DOHH2 (cell line): Measurements from ENCODE around the gene FAM78A.

Source experiments
- H3F3A ChIP-seq: fragments of 200-600 bp; sonication (generic), shearing (Covaris generic); 2 replicates; pipeline ENCODE4 v1.6.0; 2016; ENCODE audit warnings: antibody characterized with exemption, mild to moderate bottlenecking; ENCODE audit not compliant: control insufficient read depth, insufficient read depth
- H3K27ac ChIP-seq: fragments of 200-600 bp; sonication (generic); 2 replicates; pipeline ENCODE4 v1.5.1; 2014; ENCODE audit warnings: low read depth, mild to moderate bottlenecking, low read length, moderate library complexity
- H3K27me3 ChIP-seq: fragments of 200-600 bp; sonication (generic); 2 replicates; pipeline ENCODE4 v1.6.1; 2014; ENCODE audit warnings: mild to moderate bottlenecking, low read length, mixed read lengths; ENCODE audit not compliant: control insufficient read depth
- H3K36me3 ChIP-seq: fragments of 200-600 bp; sonication (generic); 2 replicates; pipeline ENCODE4 v1.6.1; 2014; ENCODE audit warnings: mild to moderate bottlenecking, low read length, moderate library complexity, mixed read lengths; ENCODE audit not compliant: control insufficient read depth
- H3K4me1 ChIP-seq: fragments of 200-600 bp; sonication (generic); 2 replicates; pipeline ENCODE4 v1.6.1; 2014; ENCODE audit warnings: mild to moderate bottlenecking, low read length, mixed read lengths; ENCODE audit not compliant: control insufficient read depth
- H3K4me2 ChIP-seq: fragments of 200-600 bp; sonication (generic); 2 replicates; pipeline ENCODE4 v1.6.0; 2014; ENCODE audit warnings: mild to moderate bottlenecking, low read length, moderate library complexity
- H3K4me3 ChIP-seq: fragments of 200-600 bp; sonication (generic); 2 replicates; pipeline ENCODE4 v1.5.1; 2014; ENCODE audit warnings: mild to moderate bottlenecking, low read length, mixed read lengths
- H3K79me2 ChIP-seq: fragments of 200-600 bp; sonication (generic); 2 replicates; pipeline ENCODE4 v1.6.1; 2014; ENCODE audit warnings: mild to moderate bottlenecking, low read length, mixed read lengths; ENCODE audit not compliant: control insufficient read depth
- H3K9me2 ChIP-seq: fragments of 200-600 bp; sonication (generic); replicated peaks from 2 replicates; pipeline ENCODE4 v1.6.1; 2014; ENCODE audit warnings: mild to moderate bottlenecking, low read length, mixed read lengths; ENCODE audit not compliant: control insufficient read depth
- H3K9me3 ChIP-seq: fragments of 200-600 bp; sonication (generic); 2 replicates; pipeline ENCODE4 v1.6.1; 2014; ENCODE audit warnings: antibody characterized with exemption, low read length, mixed read lengths; ENCODE audit not compliant: control insufficient read depth, insufficient read depth
- H4K20me1 ChIP-seq: fragments of 200-600 bp; sonication (generic); 2 replicates; pipeline ENCODE4 v1.6.0; 2014; ENCODE audit warnings: low read depth, mild to moderate bottlenecking, antibody characterized with exemption, low read length, moderate library complexity; ENCODE audit not compliant: control insufficient read depth, insufficient read depth
- EZH2phosphoT487 ChIP-seq: fragments of 200-600 bp; sonication (generic); IDR thresholded peaks from 2 replicates; pipeline ENCODE4 v1.6.1; 2017; ENCODE audit warnings: borderline replicate concordance, mild to moderate bottlenecking, antibody characterized with exemption, low read length, moderate library complexity, mixed read lengths
- TF ChIP-seq, protein P1 (sequence below): fragments of 200-600 bp; sonication (generic); IDR thresholded peaks from one replicate; pipeline ENCODE4 v1.5.1; 2014; ENCODE audit warnings: antibody characterized with exemption, mild to moderate bottlenecking, low read depth, low read length; ENCODE audit not compliant: poor library complexity, severe bottlenecking

The FAM78A gene

DNA sequence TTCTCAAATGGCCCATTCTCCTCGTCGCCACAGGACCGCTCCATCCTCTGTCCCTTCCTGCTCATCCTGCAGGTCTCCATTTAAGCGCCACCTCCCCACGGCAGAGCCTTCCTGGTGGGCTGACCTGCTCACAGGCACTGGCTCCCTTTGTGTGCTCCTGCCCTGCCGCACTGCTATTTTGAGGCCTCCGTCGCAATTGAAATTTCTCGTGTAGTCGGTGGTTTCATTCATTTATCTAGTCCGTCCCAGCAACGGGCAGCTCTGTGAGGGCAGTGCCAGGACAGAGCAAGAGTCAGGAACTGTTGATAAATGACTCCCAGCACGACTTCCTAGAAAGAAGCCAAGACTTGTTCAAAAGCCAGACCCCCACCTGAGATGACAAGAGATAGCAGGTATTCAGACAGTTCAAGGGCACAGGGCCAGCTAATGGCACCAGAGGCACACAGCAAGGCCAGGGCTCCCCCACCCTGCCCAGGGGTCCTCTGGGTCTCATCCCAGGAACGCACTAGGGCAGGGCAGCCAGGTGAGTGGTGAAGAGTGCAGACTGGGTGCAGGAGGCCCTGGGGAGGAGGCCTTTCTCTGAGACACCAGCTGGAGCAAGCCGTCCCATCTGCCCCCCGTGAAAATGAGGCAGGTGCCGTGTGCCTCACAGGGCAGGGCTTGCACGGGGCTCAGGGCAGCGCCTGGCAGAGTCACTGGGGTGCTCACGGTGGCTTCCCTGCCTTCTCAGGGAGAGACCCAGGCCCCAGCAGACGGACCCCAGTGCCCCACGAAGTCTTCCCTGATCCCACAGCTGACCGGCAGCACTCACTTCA, 36.9 kb downstream of the FAM78A start:
- Histone ChIP-seq H3K4me3 (no peak overlapping the region), H3K79me2 (no peaks in the 10 kb centered on the region), H4K20me1 (no peaks in the 10 kb centered on the region), H3K36me3 (peaks cover 5% of the 10 kb centered on the region; the same call in 1 of the 2 replicates), H3K4me1 (peaks cover 14% of the 10 kb centered on the region), H3K9me2 (no peaks in the 10 kb centered on the region), H3K4me2 (no peak overlapping the region), H3K9me3 (no peaks in the 10 kb centered on the region), H3F3A (no peaks in the 10 kb centered on the region), H3K27ac (no peak overlapping the region), H3K27me3 (no peaks in the 10 kb centered on the region)
- TF ChIP-seq EZH2phosphoT487: no peak
- TF ChIP-seq, protein P1, sequence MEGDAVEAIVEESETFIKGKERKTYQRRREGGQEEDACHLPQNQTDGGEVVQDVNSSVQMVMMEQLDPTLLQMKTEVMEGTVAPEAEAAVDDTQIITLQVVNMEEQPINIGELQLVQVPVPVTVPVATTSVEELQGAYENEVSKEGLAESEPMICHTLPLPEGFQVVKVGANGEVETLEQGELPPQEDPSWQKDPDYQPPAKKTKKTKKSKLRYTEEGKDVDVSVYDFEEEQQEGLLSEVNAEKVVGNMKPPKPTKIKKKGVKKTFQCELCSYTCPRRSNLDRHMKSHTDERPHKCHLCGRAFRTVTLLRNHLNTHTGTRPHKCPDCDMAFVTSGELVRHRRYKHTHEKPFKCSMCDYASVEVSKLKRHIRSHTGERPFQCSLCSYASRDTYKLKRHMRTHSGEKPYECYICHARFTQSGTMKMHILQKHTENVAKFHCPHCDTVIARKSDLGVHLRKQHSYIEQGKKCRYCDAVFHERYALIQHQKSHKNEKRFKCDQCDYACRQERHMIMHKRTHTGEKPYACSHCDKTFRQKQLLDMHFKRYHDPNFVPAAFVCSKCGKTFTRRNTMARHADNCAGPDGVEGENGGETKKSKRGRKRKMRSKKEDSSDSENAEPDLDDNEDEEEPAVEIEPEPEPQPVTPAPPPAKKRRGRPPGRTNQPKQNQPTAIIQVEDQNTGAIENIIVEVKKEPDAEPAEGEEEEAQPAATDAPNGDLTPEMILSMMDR: no peak

DNA sequence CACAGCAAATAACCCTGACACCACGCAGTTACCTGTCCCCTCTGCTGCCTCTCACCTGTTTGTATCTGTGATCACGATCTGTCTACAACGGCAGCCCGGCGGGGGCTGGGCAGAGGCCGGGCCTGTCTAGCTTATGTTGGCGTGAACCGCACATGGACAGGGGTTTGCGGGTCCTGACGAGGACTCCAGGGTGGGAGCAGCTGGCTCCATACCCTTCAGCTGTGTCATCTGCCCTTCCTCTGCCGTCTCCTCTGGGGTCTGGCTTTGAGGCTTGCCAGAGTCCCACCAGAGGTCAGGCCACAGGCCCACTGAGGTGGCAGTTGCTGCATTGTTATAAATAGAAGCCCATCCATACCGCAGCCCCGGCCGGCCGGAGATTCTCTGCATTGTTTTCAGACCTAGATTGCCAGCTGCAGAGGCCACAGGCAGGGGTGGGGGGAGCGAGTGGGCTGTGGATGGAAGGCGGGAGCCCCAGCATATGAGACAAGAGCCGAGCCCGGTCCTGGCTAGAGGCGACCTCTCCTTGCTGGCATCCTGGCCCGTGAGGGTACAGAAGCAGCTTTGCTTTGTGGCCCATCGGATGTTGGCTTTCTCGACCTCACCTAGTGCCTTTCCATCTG, 37.8 kb downstream of the FAM78A start:
- no peaks in the 10 kb centered on the region for H3K9me3 ChIP-seq
- H3K27ac ChIP-seq: no peak overlapping the region
- TF ChIP-seq, protein P1: no peak
- no peak for TF ChIP-seq EZH2phosphoT487
- H3K4me3 ChIP-seq: peak overlapping the region; percentile 38
- no peaks in the 10 kb centered on the region for H3F3A ChIP-seq
- peaks cover 13% of the 10 kb centered on the region for H3K36me3 ChIP-seq
- H3K4me2 ChIP-seq: peak overlapping the region; percentile 59
- no peaks in the 10 kb centered on the region for H3K9me2 ChIP-seq
- H3K27me3 ChIP-seq: no peaks in the 10 kb centered on the region
- H3K4me1 ChIP-seq: peaks cover 14% of the 10 kb centered on the region
- no peaks in the 10 kb centered on the region for H3K79me2 ChIP-seq
- no peaks in the 10 kb centered on the region for H4K20me1 ChIP-seq

DNA sequence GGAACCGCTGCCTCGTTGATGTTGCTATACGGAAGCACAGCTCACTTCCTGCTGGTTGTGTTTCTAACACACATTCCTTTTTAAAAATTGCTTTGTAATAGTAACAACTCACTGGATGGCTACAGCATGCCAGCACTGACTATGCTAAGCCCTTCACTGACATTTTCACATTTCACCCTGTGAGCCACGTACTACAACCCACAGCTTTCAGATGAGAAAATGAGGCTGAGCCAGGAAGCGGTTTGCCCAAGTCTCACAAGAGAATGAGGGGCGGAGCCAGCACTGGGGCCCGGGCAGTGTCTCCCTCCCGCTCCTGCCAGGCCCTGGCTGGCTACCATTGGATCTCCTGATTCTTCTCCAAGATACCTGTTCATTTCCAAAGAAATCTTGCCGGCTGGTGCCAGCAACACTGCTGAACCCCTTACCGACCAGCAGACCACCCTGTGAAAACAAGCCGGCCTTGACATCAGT, 38.3 kb downstream of the FAM78A start:
- no peak for TF ChIP-seq EZH2phosphoT487
- TF ChIP-seq, protein P1: no peak
- H3K4me3 ChIP-seq: peak overlapping the region; percentile 38

More for the DNA sequence above, 38.3 kb downstream of the FAM78A start:
- Histone ChIP-seq H3F3A (no peaks in the 10 kb centered on the region), H3K4me2 (peak overlapping the region; percentile 59), H3K27me3 (no peaks in the 10 kb centered on the region), H3K36me3 (peaks cover 16% of the 10 kb centered on the region), H4K20me1 (no peaks in the 10 kb centered on the region), H3K79me2 (no peaks in the 10 kb centered on the region), H3K9me3 (no peaks in the 10 kb centered on the region), H3K4me1 (peaks cover 14% of the 10 kb centered on the region), H3K9me2 (no peaks in the 10 kb centered on the region), H3K27ac (peak overlapping the region; percentile 19; the same call in 1 of the 2 replicates)
